Forelimb muscle (tissue), 1 donor: ENCODE results near the gene TBX5. TPM values are rescaled to one million over a fixed set of nuclear protein-coding genes. Genes with fewer than 3 reads are reported as not detected.

Experiments used
- DNase-seq: peaks from one replicate; pipeline ENCODE4 v3.0.0-alpha.2; 2013; ENCODE audit warnings: low read depth
- polyA plus RNA-seq: library from polyadenylated mRNA; unstranded; fragments of 120-200 nt; gene quantifications from one replicate; pipeline ENCODE4 v1.2.1, GENCODE V29; 2013; ENCODE audit not compliant: insufficient read length

TBX5 gene
- polyA plus RNA-seq: 3.6 TPM

DNA sequence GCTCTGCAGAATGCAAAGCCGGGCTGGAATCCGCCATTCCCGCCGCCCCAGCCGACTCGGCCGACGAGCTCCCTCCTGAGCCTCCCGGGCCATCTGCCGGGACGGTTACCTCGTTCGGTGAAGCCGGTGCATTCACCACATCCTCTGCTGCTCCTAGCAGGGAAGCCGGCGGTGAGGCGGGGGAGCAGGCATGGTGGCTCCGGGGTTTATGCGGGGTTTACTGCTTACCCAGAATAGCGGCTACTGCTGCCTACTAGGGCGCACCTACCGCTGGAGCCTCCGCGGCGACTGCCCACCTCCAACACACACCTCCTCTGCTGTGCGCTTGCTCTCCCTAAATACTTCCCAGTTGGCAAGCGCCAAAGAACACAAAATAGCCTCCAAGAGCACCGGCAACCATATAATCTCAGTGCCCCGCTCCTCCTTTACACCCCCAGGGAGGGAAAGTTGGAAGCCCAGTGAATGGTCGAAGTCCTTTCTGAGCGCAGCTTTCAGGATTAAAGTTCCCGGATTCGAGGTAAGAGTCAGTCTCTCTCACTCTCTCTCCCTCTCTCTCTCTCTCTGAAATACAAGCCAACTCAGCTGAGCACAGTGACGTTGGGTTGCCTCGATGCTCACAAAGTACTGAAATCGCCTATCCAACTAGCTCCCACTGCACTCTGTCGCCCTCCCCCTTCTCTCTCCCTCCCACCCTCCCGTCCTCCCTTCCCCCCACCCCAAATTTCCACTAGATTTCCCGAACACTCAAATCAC lies at the start of gene TBX5:
Gene TBX5, minus strand, starts transcription at position 626 of the 753 bp plus-strand sequence. CDS start 2,246 bp downstream, outside the sequence.
- peak; percentile 80 for DNase-seq

DNA sequence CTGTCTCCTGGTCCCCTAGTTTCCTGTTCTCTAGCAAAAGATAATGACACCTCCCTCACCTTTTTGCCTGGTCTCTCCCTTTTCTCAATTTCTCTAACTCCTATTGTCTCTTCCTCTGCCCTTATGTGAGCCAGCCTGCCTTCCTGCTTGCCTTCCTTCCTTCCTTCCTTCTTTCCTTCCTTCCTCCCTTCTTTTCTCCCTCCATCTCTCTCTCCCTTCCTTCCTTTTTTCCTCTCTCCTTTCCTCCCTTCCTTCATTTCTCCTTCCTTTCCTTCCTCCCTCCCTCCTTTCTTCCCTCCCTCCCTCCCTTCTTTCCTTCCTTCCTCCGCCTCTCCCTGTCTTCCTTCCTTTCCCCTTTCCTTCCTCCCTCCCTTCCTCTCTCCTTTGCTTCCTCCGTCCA lies 45.7 kb upstream of the TBX5 start:
- no peak for DNase-seq

DNA sequence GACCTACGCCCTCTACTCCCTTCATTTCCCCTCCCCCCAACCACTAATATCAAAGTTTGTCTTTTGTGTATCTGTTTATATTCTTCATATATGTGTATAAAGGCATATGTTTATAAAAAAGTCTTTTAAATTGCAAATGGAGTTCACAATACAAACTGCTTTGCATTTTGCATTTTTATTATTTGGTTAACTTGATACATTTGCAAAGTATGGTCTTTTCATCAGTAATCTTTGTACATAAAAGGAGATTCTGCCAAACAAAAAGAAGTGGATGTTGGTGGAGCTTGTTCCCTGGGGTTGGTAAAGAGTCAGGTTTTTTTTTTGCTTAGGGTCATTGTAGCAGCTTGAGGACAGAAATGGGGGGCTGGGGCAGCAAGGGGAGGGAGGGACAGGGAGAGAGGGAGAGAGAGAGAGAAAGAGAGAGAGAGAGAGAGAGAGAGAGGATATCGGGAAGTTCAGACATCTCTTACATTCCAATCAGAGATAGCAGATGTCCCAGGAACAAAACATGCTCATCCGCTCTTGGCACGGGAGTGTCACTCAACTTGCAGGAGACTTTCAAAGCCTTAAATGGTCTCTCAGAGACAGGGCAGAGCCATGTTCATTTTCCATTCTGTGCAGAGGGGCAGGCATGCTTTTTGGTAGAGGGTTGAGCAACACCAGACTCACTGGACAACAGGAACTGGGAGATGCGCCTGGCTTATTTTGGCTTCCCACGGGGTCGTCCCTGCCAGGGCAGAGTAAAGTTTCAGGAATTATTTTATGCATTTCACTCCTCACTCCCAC lies 44.8 kb upstream of the TBX5 start:
- no peak for DNase-seq

GRCh38 chr12:114450019-114450418 lies 44.1 kb upstream of the TBX5 start:
- no peak for DNase-seq

DNA sequence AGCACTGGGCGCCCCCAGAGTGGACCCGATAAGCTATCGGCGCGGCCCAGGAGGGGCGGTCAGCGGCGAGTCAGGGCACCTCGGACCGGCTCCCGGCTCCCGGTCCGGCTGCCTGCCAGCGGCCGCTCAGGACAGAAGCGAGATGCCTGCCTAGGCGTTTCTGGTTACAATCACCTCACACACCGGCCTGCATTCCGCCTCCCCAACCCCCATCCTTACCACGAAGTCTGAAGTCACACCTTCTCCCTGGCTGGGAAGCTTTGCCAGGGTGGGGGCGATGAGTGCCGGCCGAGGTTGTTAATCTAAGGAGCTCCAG lies 42.6 kb upstream of the TBX5 start:
- DNase-seq: no peak

- no peak for DNase-seq
Observed at GRCh38 chr12:114447799-114448617, 42.1 kb upstream of the TBX5 start.

GRCh38 chr12:114447274-114447716 lies 41.4 kb upstream of the TBX5 start:
- no peak for DNase-seq

GRCh38 chr12:114445401-114446323 lies 39.7 kb upstream of the TBX5 start:
- no peak for DNase-seq

DNA sequence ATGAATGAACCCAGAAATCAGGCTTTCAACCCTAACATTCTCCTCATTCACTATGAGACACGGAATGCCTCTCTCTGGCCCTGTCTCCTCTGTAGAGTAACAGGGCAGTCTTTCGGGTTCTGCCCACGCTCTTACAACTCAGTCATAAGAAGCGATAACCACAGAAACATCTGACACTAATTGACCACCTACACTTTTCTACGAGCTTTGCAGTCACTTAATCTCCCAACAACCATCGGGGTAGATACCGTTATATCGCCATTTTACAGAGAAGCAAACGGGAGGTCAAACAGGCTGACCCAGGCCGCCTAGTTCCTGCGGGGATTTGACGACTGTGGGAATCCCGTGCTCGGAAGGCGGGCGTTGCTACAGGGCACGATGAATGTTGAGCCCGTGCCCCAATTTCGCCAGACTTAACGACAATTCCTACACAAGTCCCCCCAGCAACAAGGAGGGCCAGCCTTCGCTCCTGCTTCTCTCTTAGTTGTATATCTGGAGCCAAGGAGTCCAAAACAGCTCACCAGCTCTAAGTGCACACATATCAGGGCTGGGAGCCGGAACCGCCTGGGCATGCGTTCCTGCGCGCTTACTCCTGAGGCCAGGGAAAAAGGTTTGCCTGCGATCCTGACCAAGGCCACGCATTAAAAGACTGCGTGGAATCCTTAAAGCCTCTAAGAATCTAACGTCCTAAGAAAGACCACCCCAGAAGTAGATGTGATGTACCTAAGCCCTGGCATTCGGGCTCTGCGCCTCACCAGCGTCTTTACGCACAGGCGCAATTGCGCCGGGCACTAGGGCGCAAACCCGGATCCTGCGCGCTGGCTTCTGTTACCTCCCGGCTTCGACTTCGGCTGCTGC lies 38.7 kb upstream of the TBX5 start:
- DNase-seq: no peak

DNA sequence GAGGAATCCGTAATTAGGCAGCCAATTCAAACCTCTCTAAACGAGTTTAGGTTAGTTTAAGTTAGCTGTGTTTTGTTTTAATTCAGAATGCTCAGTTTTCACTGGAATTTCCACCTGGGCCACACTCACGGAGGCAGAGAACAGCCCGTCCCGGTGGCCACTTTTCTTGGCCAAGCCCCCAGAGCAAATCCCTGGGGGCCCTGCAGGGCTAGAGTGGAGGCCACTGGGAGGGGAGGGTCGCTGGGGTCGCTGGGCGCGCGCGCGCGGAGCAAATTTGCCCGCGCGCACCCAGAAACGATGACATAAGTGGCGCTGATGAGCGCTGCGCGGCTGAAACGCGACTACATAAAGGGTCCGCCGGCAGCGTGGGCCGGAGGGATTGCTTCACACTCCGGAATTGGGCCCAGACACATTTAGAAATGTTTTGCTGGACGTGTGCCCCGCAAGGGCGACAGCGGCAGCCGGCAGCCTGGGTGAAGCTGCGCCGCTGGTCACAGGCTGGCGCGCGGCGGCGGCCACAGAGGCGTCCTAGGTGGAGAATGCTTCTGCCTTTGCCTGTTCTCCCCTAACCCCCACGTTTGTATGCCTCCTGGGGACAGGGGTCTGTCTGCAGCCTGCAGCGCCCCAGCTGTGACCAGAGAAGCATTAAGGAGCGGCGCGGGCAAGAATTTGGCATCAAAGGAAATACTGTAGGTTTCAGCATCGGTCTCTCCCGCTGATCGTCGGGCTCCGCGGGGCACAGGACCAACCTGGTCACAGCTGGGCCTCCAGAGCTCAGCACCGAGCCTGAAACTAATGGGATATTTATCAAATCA lies 37.9 kb upstream of the TBX5 start:
- no peak for DNase-seq

DNA sequence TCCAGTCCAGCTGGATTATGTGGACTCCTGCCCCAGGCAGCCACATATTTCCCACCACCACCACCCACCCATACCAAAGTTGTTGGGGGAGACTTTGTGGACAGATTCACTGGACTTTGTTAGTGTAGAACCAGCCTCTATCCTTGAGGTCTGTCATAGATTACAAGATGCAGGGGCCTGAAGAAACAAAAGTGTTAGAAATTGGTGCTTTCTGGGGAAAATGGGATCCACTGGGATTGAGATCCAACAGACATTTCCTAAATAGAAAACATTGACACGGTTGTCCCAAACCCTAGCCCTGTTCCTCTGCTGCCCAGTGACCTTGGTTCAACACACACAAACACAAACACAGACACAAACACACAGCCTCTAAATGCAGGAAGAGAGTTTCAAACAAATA lies 36.6 kb upstream of the TBX5 start:
- no peak for DNase-seq

GRCh38 chr12:114441545-114441944 lies 35.6 kb upstream of the TBX5 start:
- no peak for DNase-seq

- no peak for DNase-seq
Observed at GRCh38 chr12:114441039-114441383, 35.1 kb upstream of the TBX5 start.

- DNase-seq: no peak
Observed at GRCh38 chr12:114440270-114441038, 34.5 kb upstream of the TBX5 start.

- DNase-seq: no peak
Observed at GRCh38 chr12:114439817-114440216, 33.9 kb upstream of the TBX5 start.

GRCh38 chr12:114439261-114439683 lies 33.3 kb upstream of the TBX5 start:
- DNase-seq: no peak

DNA sequence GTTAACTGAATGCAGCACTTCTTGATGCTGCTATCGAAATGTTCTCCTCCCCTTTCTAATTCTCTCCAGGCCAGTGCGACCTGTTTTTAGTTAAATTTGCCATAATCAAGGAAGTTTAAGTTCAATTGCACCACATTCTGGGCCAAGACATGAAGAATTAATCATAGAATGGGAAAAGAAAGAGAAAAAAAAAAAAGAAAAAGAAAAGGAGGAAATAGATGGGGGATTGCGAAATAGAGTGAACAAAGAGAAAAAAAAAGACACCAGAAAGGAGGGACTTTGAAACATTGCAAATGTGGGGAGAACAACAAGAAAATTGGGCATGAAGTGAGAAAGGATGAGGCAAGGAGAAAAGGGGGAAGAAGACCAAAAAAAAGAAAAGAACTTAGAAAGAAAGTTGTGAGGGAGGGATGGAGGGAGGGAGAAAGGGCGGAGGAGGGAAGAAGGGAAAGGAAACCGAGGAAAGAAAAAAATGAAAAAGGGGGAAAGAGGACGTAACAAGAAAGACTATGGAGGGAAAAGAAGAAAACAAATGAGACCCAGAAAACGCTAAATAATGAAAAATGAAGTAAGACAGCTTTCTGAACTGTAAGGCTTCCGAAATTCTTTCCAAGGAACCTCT lies 32.8 kb upstream of the TBX5 start:
- DNase-seq: no peak

DNA sequence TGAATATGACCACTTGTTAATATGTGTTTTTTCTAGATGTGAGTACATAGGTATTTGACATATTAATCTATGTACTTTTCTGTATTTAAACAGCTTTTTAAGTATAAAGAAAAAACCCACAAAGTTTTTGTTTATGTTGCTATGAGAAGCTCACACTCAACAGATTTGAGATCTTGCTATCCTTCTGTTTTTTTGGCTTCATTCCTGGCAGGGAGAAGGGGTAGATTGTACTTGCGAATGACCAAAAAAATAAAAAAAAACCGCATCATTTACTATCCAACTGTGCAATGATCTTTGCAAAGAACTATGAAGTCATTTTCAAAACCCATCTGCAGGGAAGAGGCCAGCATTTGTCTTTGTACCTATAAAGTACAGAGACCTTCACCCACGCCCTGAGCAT lies 28.4 kb upstream of the TBX5 start:
- DNase-seq: no peak
